Measurements from ENCODE around the gene CTCF. TPM values are rescaled to one million over a fixed set of nuclear protein-coding genes. Genes with fewer than 3 reads are reported as not detected.
A peak's percentile ranks its signal among the peaks of the same experiment; 100 is the strongest.

Gene CTCF
- total and polyA plus RNA-seq, 2 donors (not counting 3 experiments of a cell fraction or from before 2014, with no cell fraction given) = 20.7 to 40.0 TPM

GRCh38 chr16:67661101-67661761 is 98.9 kb downstream of the CTCF start:
- H3K9me1 ChIP-seq (replicated peaks; ENCODE audit: control insufficient read depth, extremely low read depth, insufficient read depth, low read length) = no peaks in the 10 kb centered on the region
- H3K36me3 ChIP-seq (ENCODE audit: control insufficient read depth in 2 of 2, extremely low read depth in 1 of 2, insufficient read depth in 2 of 2, low read length in 2 of 2) = peaks cover 0 to 6% of the 10 kb centered on the region in 2 experiments
- peak overlapping the region in 2 of 3 experiments; percentile 24 to 70 for H3K4me3 ChIP-seq (replicated peaks in 1 of 3; ENCODE audit: insufficient read depth in 1 of 3, low read depth in 1 of 3, low read length in 3 of 3)
- dilution Hi-C loops (cut with MboI; ENCODE audit: extremely low pct_ligation_motif_present, low sequenced_read_pairs) = no loop called here
- BruUV-seq (replicated peaks) = no TSS peak
- H2AFZ ChIP-seq (ENCODE audit: low read depth, low read length) = peak overlapping the region; percentile 44
- POLR2A ChIA-PET = no interaction called here
- H3K4me1 ChIP-seq (ENCODE audit: control insufficient read depth, extremely low read depth, insufficient read depth, low read length) = peaks cover 14% of the 10 kb centered on the region
- no peaks in the 10 kb centered on the region for H4K20me1 ChIP-seq (replicated peaks; ENCODE audit: control insufficient read depth, extremely low read depth, insufficient read depth, low read length)
- CTCF ChIA-PET = interaction anchor here (1.1 to 2.1 kb wide), 7 partner anchors 11 to 140 kb away, joined by 3 to 31 read pairs (median 6); partner anchors contain the start of gene CARMIL2
- no peaks in the 10 kb centered on the region for H3K9me3 ChIP-seq (replicated peaks; ENCODE audit: control insufficient read depth, insufficient read depth, low read length)
- no peaks in the 10 kb centered on the region for H3K79me2 ChIP-seq (ENCODE audit: control insufficient read depth, insufficient read depth, low read length)
- H3K4me2 ChIP-seq (ENCODE audit: insufficient read depth, low read length) = peak overlapping the region; percentile 56
- peak; percentile 0 for TF ChIP-seq POLR2AphosphoS5 (IDR thresholded peaks at IDR 0.05; ENCODE audit: insufficient read depth, low read depth, low read length)
- TF ChIP-seq CTCF (IDR thresholded peaks at IDR 0.05; ENCODE audit: extremely low read depth in 1 of 2, insufficient read depth in 1 of 2, low read depth in 1 of 2, low read length in 2 of 2) = no peak
- peak; percentile 70 for FAIRE-seq
- peak; percentile 61 for DNase-seq (ENCODE audit: low read depth, low spot score)
- H3K27me3 ChIP-seq (ENCODE audit: control insufficient read depth in 2 of 2, insufficient read depth in 2 of 2, low read length in 2 of 2) = no peaks in the 10 kb centered on the region
- H3K27ac ChIP-seq (ENCODE audit: insufficient read depth, low read depth, low read length) = no peak overlapping the region
- no peak overlapping the region for H3K9ac ChIP-seq (replicated peaks; ENCODE audit: extremely low read depth, insufficient read depth, low read length)
- intact Hi-C loops (cut with micrococcal nuclease) = loop anchor here (2.0 kb wide), 1 partner anchor 122 kb away; no protein-coding TSS in a partner anchor

Data from endothelial cell of umbilical vein (primary cell).